Forelimb muscle (tissue), 1 donor: Measurements from ENCODE around the gene CYP4F12. TPM values are rescaled to one million over a fixed set of nuclear protein-coding genes. Genes with fewer than 3 reads are reported as not detected.
"Not testable (repeated sequence)": the region's sequence is repeated elsewhere in the genome, so short reads cannot be mapped to it uniquely, and the experiment has no call there.

Experiments
- DNase-seq: peaks from one replicate; pipeline ENCODE4 v3.0.0-alpha.2; 2013; ENCODE audit warnings: low read depth
- polyA plus RNA-seq: library from polyadenylated mRNA; unstranded; fragments of 120-200 nt; gene quantifications from one replicate; pipeline ENCODE4 v1.2.1, GENCODE V29; 2013; ENCODE audit not compliant: insufficient read length

The CYP4F12 gene
- polyA plus RNA-seq, 1 donor = 0.62 TPM

DNA sequence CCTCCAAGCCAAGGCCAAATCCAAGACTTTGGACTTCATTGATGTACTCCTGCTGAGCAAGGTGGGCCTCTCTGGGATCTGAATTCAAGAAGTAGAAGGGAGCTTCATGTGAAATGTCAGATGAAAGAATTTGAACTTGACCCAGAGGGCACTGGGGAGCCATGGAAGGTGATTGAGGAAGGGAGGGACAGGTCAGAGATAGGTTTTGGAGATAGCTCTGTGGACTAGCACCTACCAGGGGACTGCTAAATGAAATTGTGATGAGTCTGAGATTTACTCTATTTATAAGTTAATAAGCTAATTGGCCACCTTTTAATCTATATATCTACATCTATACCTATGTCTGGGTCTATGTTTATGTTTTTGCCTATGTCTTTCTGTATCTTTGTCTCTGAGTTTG, 22.8 kb upstream of the CYP4F12 start:
- not testable (repeated sequence) for DNase-seq

- no peak for DNase-seq
These were observed 21.1 kb upstream of the CYP4F12 start for GRCh38 chr19:15651791-15652190.

DNA sequence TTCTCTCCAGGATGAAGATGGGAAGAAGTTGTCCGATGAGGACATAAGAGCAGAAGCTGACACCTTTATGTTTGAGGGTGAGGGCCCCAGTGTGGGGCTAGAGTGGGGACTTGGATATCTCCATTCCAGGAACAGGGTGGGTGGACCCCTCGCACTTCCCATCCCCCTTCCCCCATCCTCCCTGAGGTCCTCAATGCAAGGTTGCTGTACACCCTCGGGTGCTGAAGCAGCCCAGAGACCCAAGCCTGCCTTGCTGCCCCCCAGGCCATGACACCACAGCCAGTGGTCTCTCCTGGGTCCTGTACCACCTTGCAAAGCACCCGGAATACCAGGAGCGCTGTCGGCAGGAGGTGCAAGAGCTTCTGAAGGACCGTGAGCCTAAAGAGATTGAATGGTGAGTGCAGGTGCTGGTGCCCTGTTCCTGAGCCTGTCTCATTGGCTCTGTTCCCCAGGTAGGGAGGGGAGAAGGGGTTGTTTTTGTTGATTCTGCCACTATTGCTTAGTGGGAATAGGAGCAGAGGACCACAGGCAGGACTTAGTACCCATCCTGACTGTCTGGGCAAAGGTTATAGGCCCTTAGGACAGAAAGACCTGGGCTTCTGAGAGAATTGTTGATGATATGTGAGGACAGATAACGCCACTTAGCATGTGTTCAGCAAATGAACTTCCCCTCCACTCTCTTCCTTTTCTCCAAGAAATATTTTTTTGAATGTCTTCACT, 20.2 kb upstream of the CYP4F12 start:
- DNase-seq = no peak

- no peak for DNase-seq
These were observed 16.4 kb upstream of the CYP4F12 start for GRCh38 chr19:15656467-15656866.

DNA sequence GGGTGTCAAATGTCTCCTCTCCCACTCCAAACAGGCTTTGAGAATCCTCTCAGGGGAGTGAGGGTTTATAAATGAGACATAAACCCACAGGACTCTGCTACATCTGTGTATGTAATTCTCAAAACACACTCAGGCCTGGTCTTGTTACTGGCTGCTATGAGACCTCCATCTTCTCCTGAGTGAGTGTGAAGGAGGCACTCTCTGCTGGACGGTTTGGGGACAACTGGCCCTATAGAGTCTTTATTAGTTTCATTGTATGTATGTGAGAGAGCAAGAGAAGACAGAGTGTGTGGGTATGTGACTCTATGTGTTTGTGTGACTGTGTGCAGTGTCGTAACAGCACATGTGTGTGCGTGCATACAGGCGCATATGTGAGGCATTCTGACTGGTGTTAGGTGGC, 9.6 kb upstream of the CYP4F12 start:
- no peak for DNase-seq

DNA sequence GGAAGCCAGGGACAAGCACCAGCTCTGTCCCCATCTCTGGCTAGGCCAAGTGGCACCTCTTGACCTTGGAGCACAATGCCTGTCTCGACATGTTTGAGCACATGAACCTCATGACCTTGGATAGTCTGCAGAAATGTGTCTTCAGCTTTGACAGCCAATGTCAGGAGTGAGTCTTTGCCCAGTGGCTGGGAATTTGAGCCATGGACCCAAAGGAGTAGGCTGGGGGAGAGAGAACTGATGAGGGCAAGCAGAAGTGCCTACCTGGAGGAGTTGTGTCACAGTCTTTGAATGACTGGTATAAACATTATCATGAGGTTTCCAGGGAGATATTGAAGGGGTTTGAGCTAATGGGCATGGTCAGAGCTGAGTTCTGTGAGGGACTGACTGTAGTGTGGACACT, 6.7 kb upstream of the CYP4F12 start:
- no peak for DNase-seq

DNA sequence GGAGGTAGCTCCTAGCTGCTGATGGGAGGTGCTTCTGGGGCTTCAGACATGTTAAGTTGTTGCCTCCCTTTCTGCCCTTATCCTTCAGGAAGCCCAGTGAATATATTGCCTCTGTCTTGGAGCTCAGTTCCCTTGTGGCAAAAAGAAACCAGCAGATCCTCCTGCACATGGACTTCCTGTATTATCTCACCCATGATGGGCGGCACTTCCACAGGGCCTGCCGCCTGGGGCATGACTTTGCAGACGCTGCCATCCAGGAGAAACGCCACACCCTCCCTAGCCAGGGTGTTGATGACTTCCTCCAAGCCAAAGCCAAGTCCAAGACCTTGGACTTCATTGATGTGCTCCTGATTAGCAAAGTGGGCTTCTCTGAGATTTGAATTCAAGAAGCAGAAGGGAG, 6.0 kb upstream of the CYP4F12 start:
- no peak for DNase-seq

DNA sequence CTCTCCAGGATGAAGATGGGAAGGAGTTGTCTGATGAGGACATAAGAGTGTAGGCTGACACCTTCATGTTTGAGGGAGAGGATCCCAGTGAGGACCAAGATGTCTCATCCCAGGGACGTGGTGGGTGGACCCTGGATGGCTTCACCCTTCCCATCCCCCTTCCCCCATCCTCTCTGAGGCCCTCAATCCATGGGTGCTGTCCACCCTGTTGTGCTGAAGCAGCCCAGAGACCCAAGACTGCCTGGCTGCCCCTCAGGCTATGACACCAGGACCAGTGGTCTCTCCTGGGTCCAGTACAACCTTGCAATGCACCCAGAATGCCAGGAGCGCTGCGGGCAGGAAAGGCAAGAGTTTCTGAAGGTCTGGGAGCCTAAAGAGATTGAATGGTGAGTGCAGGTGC, 3.4 kb upstream of the CYP4F12 start:
- DNase-seq = no peak

DNA sequence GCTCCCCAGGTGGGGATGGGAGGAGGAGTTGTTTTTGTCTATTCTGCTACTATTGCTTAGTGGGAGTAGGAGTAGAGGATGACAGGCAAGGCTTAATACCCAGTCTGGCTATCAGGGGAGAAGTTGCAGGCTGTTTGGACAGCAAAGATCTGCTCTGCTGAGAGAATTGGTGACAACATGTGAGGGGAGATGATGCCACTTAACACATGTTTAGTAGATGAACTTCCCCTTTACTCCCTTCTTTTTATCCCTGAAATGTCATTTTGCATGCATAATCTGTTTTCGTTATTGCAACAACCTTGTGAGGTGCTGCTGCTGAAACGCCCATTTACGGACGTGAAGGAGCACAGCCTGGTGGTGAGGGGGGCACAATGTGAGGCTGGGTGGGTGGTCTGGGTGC, 3.0 kb upstream of the CYP4F12 start:
- DNase-seq = no peak

DNA sequence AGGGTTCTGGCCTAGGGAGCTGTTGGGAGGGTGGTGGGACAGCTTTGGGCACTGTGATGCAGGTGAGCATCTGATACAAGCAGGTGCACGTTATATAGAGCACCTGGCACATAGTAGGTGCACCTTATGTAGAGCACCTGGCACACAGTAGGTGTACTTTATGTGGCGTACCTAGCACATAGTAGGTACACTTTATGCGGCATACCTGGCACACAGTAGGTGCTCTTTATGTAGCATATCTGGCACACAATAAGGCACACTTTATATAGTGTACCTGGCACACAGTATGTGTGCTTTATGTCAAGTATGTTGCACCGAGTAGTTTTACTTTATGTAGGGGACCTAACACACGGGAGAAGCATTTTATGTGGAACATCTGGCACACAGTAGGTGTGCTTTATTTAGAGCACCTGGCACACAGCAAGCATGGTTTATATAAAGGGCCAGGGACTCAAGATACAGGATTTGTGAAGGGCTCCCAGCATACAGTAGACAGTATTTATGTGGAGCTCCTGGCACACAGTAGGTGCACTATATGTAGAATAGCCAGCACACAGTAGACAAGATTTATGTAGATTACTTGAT, 1.6 kb upstream of the CYP4F12 start:
- DNase-seq = no peak

DNA sequence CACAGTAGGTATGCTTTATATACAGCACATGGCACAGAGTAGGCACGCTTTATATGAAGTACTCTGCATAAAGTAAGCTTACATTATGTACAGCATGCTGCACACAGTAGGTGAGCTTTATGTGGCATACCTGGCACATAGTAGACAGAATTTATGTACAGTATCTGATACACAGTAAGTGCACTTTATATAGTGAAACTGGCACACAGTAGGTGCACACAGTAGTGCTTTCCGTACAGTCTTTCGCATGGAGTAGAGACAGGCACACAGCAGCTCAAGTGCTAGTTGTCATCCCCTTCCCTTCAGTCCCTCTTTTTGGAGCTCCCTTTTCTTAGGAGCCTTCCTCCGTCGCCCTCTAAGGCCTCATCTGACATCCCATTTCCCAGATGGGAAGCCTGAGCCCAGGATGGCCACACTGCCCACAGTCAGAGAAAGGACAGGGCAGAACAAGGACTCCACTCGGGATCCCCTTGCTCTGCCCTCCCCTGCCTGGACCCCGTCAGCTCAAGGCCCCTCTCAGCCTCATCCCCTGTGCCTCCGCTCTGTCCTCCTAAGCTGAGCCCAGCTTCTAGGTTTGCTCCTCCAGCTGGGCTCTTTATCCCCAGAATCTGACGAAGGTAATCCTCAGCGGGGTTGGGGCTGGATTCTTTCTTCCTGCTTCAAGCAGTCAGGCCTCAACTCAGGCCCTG, 852 bp upstream of the CYP4F12 start:
- peak; percentile 26 for DNase-seq

GRCh38 chr19:15673176-15673654, 328 bp downstream of the CYP4F12 start:
- no peak for DNase-seq

DNA sequence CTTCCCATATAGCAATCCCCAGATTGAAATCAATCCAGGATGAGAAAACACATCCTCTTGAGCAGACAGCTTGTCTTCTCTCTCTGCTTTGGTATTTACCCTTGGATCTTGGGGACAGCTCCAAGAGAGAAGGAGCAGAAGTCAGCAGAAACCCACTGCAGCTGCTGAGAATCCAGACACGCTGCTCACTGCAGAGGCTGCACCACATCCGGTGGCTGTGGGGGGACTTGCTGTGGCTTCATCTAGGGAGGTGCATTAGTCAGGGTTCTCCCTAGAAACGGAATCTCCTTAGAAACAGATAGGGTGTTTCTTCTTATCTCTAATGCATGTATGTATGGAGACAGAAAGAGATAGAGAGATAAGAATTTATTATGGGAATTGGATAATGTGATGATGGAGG, 2.7 kb downstream of the CYP4F12 start:
- no peak for DNase-seq

DNA sequence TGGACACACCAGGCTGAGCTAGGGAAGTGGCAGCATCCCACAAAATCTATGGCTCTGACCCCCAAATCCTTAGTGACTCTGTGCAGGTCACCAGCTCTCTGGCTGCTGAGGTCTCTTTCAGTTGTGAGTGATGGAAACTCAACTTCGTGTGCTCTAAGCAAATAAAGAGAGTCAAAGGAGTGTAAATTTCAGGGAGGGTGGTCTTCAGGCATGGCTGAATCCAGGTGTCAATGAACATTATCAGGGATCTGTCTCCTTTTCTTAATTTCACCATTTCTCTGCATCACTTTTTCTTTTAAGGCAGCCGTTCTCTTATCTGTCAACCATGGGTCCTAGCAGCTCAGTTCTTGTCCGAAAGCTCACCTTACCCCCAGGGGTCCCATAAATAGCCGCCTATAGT, 6.2 kb downstream of the CYP4F12 start:
- DNase-seq = no peak

- DNase-seq = not testable (repeated sequence)
These were observed 7.0 kb downstream of the CYP4F12 start for GRCh38 chr19:15679865-15680264.

DNA sequence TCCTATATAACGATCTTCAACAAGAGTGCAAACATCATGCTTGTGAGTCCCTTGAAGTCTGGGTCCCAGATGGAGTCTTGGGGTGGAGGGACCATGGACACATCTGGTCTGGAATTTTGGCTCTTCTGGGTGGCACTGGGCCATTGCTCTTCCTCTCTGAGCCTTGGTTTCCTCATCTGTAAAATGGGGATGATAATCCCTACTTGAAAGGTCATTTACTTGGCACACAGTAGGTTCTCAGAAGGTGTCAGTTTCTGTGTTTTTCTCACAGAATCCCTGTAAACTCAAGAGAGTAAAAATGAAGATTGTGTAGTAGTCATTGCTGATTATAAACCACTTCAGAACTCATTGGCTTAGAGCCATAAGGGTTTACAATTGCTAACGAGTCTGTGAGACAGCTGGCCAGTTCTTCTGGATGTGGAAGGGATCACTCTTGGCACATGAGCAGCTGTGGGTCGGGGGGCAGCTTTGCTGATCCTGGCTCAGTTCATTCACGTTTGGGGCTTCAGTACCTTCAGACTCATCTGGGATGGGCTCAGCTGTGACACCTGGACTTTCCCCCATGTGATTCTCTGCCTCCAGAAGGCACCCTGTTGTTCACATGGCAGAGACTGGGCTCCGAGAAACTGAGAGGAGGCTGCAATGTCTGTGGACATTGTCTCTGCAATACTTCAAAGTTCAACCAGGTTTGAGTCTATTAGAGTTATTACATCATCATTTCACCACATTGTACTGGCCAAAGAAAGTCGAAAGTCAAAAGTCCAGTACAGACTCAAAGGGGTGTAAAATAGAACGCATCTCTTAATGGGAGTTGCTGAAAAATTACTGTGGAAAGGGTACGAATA, 7.8 kb downstream of the CYP4F12 start:
- no peak for DNase-seq

DNA sequence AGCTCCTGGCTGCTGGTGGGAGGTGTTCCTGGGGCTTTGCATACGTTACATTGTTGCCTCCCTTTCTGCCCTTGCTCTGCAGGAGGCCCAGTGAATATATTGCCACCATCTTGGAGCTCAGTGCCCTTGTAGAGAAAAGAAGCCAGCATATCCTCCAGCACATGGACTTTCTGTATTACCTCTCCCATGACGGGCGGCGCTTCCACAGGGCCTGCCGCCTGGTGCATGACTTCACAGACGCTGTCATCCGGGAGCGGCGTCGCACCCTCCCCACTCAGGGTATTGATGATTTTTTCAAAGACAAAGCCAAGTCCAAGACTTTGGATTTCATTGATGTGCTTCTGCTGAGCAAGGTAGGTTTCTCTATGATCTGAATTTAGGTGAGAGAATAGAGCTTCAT, 10.5 kb downstream of the CYP4F12 start:
- DNase-seq = no peak

DNA sequence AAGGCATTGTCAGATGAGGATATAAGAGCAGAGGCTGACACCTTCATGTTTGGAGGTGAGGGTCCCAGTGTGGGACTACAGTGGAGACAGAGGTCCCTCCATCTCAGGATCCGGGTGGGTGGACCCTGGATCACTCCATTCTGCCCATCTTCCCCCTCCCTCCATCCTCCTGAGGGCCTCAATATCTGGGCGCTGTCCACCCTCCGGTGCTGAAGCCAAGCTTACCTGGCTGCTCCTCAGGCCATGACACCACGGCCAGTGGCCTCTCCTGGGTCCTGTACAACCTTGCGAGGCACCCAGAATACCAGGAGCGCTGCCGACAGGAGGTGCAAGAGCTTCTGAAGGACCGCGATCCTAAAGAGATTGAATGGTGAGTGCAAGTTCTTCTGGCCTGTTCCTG, 11.9 kb downstream of the CYP4F12 start:
- DNase-seq = no peak

DNA sequence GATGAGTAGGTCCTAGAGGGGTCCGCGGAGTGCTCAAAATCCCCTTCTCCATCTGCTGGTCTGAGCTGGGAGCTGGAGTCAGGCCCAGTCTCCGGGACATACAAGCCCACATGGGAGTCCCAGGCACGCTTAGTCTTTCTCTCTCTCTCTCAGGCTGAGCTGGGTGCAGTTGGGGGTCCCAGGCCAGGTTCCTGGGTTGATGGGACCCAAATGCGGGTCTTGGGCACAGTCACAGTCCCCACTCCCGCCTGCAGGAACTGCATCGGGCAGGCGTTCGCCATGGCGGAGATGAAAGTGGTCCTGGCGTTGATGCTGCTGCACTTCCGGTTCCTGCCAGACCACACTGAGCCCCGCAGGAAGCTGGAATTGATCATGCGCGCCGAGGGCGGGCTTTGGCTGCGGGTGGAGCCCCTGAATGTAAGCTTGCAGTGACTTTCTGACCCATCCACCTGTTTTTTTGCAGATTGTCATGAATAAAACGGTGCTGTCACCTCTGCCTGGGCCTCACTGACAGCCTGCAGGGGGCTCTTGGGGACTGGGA, 23.8 kb downstream of the CYP4F12 start:
- no peak for DNase-seq

- DNase-seq = no peak
These were observed 29.1 kb downstream of the CYP4F12 start for GRCh38 chr19:15701757-15702533.

DNA sequence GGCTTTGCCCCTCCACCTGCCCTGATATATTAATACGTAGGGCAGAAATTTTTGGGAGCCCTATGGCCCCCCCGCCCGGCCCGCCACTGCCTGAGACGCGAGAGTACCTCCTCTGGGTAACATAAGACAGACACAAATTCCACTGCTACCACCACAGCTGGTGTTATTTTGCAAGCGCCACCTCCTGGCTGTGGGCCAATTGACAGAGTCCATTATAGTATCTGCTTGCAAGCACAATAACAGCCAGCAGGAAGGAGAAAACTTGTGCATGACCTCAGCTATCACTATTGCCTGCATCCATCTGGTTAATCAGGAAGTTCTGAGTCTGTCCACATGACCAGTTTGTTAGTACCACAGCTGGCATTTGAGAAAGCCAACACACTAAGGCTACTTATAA, 29.6 kb downstream of the CYP4F12 start:
- DNase-seq = peak; percentile 26
